ENCODE data around the gene TMIE.

TMIE gene

DNA sequence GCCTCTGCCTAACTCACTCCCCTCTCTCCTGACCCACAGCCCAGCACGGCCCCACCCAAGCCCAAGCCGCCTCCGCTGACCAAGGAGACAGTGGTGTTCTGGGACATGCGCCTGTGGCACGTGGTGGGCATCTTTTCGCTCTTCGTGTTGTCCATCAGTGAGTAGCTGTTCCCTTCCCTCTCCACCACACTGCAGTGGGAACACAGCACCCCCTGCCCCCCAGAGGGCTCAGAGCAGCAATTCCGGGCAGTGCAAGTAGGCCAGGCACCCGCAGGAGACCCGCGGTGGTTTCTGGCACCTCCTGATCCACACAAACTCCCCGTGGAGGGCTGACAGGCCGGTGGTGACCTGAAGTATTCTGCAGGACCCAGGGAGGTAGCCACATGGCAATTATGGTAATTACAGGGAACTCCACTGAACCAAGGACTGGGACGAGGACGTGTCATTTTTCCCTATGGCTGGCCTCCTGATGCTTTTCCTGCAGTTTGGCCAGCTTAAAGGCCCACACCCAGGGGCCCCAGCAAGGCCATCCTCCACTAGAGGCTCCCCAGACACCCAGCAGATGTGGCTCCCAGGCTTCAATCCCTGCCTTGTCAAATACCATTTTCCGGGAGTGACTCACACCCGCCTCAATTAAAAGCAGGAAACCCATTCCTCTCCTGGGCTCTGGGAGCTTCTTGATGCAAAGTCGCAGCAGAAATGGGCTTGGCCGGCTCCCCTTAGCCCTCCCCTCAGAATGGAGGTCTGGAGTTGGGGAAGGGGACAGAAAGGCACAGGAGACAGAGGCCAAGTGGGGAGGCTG lies 4.8 kb downstream of the TMIE start:
- Histone ChIP-seq H3K27ac (ENCODE audit: low read length) (no peak overlapping the region), H2AFZ (ENCODE audit: low read depth, low read length) (no peak overlapping the region), H3K4me1 (ENCODE audit: low read length) (no peaks in the 10 kb centered on the region), H3K4me3 (ENCODE audit: low read length) (no peak overlapping the region), H3K9me3 (ENCODE audit: insufficient read depth, low read length) (no peaks in the 10 kb centered on the region), H3K36me3 (replicated peaks; ENCODE audit: low read depth, low read length) (peaks cover 29% of the 10 kb centered on the region), H3K79me2 (ENCODE audit: low read length) (peaks cover 4% of the 10 kb centered on the region; the same call in 1 of the 2 replicates), H3K9ac (ENCODE audit: low read length) (no peak overlapping the region), H4K20me1 (ENCODE audit: insufficient read depth, low read length) (peaks cover 49% of the 10 kb centered on the region), H3K27me3 (ENCODE audit: low read depth, low read length) (no peaks in the 10 kb centered on the region), H3K4me2 (ENCODE audit: low read length) (no peak overlapping the region)
- TF ChIP-seq, protein P1, sequence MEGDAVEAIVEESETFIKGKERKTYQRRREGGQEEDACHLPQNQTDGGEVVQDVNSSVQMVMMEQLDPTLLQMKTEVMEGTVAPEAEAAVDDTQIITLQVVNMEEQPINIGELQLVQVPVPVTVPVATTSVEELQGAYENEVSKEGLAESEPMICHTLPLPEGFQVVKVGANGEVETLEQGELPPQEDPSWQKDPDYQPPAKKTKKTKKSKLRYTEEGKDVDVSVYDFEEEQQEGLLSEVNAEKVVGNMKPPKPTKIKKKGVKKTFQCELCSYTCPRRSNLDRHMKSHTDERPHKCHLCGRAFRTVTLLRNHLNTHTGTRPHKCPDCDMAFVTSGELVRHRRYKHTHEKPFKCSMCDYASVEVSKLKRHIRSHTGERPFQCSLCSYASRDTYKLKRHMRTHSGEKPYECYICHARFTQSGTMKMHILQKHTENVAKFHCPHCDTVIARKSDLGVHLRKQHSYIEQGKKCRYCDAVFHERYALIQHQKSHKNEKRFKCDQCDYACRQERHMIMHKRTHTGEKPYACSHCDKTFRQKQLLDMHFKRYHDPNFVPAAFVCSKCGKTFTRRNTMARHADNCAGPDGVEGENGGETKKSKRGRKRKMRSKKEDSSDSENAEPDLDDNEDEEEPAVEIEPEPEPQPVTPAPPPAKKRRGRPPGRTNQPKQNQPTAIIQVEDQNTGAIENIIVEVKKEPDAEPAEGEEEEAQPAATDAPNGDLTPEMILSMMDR (IDR thresholded peaks at IDR 0.05; ENCODE audit: low read depth, low read length): no peak
- TF ChIP-seq EZH2phosphoT487 (IDR thresholded peaks at IDR 0.05; ENCODE audit: low read depth): no peak

DNA sequence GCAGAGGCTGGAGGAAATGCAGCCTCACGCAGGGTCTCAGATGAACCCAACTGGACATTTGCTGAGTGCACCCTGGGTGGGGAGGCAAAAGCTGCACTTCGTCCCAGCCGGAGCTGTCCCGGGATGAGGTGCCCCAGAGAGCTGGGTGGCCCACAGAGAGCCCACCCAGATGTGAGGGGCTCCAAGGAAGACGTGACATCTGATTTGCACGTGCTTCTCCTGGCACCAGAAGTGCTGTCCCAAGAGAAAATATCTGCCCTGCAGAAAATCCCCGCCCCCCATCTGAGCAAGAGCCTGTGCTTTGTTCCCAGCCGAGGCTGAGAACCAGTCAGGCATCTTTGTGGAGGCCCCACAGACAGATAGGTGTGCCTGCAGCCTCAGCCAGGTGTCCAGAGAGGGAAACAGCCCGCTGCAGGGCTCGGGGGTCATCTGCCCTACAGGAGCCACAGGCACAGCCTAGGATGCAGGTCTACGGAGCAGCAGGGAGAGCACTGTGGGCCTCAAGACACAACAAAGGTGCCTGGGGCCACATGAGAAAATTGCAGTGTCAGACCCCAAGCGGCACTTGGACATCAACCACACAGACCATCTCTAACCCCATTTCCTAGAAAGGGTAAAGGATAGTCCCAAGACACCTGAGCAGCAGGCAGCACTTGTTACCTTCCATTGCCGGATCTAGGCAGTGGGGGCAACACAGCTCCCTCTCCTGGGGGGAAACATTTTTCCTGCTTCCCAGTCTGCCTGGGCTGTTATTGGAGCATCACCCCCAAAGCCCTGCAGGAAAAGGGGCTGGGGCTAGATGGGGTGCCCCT lies 5.8 kb downstream of the TMIE start:
- no peaks in the 10 kb centered on the region for H3K4me1 ChIP-seq (ENCODE audit: low read length)
- no peaks in the 10 kb centered on the region for H3K9me3 ChIP-seq (ENCODE audit: insufficient read depth, low read length)
- TF ChIP-seq, protein P1 (IDR thresholded peaks at IDR 0.05; ENCODE audit: low read depth, low read length): no peak
- no peak for TF ChIP-seq EZH2phosphoT487 (IDR thresholded peaks at IDR 0.05; ENCODE audit: low read depth)
- H3K27me3 ChIP-seq (ENCODE audit: low read depth, low read length): no peaks in the 10 kb centered on the region
- no peak overlapping the region for H2AFZ ChIP-seq (ENCODE audit: low read depth, low read length)
- H3K79me2 ChIP-seq (ENCODE audit: low read length): no peaks in the 10 kb centered on the region
- peaks cover 44% of the 10 kb centered on the region for H4K20me1 ChIP-seq (ENCODE audit: insufficient read depth, low read length)
- H3K4me2 ChIP-seq (ENCODE audit: low read length): no peak overlapping the region
- no peak overlapping the region for H3K4me3 ChIP-seq (ENCODE audit: low read length)
- H3K9ac ChIP-seq (ENCODE audit: low read length): no peak overlapping the region
- H3K27ac ChIP-seq (ENCODE audit: low read length): no peak overlapping the region
- H3K36me3 ChIP-seq (replicated peaks; ENCODE audit: low read depth, low read length): peaks cover 29% of the 10 kb centered on the region

DNA sequence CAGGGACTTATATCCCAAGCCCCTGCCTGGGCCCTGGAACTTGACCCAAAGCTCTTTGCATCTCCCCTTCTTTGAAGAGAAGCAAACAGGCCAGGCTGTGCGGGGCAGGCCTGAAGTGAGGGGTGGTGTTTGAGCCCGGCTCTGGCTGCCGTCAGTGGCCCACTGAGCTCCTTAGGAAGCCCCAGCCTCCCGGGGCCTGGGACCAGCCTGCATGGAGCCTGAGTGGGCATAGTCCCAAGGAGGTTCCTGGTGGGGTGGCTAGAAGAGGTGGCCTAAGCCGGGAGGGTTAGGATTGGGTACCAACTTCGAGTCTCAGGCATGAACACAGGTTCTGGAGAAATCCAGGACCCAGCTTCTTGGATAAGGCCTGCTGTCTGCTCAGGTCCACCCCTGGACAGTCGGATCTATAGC lies 6.4 kb downstream of the TMIE start:
- Histone ChIP-seq H3K27ac (ENCODE audit: low read length) (no peak overlapping the region), H2AFZ (ENCODE audit: low read depth, low read length) (no peak overlapping the region), H3K27me3 (ENCODE audit: low read depth, low read length) (no peaks in the 10 kb centered on the region), H3K9me3 (ENCODE audit: insufficient read depth, low read length) (no peaks in the 10 kb centered on the region), H3K4me3 (ENCODE audit: low read length) (no peak overlapping the region), H3K4me2 (ENCODE audit: low read length) (no peak overlapping the region), H3K36me3 (replicated peaks; ENCODE audit: low read depth, low read length) (peaks cover 29% of the 10 kb centered on the region), H4K20me1 (ENCODE audit: insufficient read depth, low read length) (peaks cover 37% of the 10 kb centered on the region), H3K9ac (ENCODE audit: low read length) (no peak overlapping the region), H3K79me2 (ENCODE audit: low read length) (no peaks in the 10 kb centered on the region), H3K4me1 (ENCODE audit: low read length) (no peaks in the 10 kb centered on the region)
- no peak for TF ChIP-seq EZH2phosphoT487 (IDR thresholded peaks at IDR 0.05; ENCODE audit: low read depth)
- TF ChIP-seq, protein P1 (IDR thresholded peaks at IDR 0.05; ENCODE audit: low read depth, low read length): no peak
